GM21576 (cell line): ENCODE results near the gene TFDP2.
"Not testable (repeated sequence)": the region's sequence is repeated elsewhere in the genome, so short reads cannot be mapped to it uniquely, and the experiment has no call there.

ENCODE experiments used
- ATAC-seq: cut with Tn5 transposase; IDR thresholded peaks from one replicate; pipeline ENCODE4 v1.9.1; 2021; ENCODE audit warnings: mild to moderate bottlenecking, moderate library complexity; ENCODE audit not compliant: unreplicated experiment

The TFDP2 gene

DNA sequence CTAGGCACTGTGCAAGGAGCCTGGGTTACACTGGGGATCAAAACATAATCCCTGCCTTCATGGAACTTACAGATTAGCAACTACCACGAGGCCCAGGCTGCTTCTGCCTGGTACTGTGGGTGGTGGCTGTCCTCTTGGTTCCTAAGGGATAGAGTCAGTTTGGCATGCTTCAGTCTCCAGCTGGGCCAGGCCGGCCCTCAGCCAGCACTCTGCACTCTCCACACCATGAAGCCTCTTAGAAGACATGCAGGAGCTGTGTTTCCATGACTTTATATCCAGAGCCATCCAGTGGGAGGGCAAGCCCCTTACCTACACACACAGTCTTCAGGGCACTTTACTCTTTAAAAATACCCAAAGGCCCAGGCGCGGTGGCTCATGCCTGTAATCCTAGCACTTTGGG, 218.5 kb downstream of the TFDP2 start:
- no peak for ATAC-seq

DNA sequence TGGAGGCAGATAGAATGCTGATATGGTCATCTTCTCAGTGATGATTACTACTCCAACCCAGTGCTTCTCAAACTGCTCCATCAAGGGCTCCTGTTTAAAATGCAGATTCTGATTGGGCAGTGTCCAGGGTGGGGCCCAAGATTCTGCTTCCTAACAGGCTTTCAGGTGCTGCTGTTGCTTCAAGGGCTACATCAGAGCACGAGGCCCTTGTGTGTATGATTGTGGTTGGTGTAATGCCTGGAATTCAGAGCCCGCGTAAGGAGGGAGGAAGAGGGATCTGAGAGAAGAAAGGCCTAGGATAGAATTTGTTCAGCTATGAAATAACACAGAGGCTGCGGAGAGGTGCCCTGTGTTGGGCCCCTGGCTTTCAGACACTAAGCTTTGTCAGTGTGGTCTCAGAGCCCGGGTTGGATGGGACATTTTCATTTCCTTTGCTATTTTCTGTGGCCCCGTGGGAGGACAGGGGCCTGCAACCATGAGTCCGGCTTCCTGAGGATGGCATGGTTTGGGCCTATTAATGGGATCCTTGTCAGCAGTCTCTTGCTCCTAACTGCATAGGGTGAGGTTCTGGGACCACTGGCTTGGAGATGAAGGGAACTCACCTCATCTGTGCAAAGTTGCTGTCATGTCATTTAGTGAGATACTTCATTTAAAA, 219.9 kb downstream of the TFDP2 start:
- no peak for ATAC-seq

DNA sequence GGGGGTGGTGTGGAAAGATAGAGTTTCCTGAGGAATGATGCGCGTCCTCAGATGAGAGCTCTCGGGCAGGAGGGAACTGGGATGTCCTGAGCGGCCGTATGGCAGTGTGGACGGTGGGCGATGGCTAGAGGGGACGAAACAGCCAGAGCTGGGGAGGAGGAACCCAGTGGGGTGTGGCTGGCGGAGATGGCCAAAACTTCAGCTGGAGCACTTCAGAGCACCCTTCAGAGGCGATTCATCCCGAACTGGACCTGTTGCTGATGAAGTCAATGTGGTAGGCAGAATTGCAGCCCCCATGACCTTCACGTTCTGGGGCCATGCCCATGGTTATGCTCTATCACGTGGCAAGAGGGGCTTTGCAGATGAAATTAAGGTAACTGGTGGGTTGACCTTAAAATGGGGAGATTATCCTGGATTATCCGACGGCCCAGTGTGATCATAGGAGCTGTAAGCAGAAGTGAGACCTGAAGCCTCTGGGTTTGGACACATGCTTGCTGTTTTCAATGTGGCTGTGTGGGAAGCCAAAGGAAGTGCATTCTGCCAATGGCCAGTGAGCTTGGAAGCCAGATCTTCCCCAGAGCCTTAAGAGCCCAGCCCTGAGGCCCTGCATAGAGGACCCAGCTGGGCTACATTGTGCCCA, 220.6 kb downstream of the TFDP2 start:
- no peak for ATAC-seq

DNA sequence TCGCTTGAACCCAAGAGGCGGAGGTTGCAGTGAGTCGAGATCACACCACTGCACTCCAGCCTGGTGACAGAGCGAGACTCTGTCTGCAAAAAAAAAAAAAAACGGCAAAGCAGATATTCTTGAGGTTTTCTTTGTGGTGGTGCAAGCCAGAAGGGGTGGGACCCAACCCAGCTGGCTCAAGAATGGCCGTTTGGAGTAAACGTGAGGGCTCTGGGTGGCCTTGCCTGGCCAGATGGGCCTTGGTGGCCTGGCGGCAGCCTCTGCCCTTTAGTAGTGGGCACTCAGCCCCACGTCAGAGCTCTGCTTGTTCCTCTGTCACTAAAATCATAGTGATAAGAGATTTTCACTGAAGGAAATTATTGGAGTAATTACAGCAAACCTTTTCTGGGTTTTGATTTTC, 222.4 kb downstream of the TFDP2 start:
- no peak for ATAC-seq

DNA sequence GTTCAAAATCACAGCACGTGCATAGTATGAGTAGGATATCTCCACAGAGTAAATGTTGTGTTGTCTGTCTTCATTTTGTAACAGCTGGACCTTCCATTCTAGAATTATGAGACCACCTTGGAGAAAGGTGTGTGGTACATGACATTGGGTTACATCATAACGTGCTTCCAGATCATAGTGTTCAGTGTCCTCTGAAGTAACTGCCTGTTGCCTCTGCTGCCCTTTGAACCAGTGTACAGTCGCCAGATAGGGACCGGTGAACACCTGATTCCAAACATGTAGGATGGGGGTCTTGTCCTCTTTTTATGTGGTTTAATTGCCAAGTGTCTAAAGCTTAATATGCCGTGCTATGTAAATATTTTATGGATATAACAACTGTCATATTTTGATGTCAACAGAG, 223.7 kb downstream of the TFDP2 start:
- ATAC-seq, result not testable (repeated sequence)

DNA sequence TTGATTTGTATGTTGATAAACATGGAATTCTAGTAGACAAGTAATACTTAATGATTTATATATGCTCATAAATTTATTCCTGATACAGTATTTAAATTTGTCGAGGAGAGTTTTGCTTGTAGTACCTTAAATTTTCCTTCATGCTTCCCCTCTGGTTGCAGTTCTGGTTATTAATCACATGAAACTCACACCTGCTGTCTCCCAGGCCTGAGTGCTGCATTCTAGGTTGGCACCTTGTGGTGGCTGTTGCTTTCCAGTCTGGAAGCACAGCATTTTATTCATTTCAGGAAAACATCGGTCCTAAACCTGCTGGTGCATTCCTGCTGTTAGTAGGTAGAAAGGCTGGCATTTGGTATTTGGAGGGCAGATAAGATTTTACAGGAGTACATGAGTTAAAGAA, 228.0 kb downstream of the TFDP2 start:
- no peak for ATAC-seq

DNA sequence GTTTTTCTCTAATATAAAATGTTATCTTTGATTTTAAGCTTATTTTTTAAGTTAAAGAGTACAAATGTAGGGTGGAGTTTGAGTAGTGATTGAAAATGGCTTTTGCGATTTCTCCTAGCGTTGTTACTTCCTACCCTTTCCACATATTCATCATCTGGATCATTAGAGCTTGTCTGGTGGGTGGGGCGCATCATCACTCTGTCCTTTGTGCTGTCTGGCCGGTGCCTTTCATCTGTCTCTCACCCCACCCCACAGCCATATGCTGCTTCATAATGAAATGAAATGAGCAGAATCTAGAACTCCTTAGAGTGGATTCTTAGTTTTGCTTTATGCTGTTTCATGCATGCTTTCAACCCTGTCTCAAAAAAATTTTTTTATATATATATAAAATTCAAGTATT, 228.6 kb downstream of the TFDP2 start:
- ATAC-seq, result no peak

DNA sequence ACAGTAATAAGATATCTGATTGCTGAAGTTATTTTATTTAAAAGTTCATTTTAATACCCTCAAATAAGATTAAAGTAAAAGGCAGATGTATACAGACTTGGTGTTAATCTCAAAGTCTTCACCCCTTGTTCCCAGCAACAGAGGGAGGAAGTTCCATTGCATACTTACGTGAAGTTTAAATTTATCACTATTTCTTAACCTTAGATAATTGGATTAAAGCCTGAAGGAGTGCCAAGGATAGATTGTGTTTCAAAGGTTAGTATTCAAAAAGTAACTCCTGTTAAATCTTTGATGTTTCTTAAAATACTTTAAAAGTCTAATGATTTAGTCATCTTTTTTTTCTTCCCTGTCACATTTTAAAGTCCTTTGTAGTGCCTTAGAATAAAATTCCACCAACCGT, 233.6 kb downstream of the TFDP2 start:
- no peak for ATAC-seq

DNA sequence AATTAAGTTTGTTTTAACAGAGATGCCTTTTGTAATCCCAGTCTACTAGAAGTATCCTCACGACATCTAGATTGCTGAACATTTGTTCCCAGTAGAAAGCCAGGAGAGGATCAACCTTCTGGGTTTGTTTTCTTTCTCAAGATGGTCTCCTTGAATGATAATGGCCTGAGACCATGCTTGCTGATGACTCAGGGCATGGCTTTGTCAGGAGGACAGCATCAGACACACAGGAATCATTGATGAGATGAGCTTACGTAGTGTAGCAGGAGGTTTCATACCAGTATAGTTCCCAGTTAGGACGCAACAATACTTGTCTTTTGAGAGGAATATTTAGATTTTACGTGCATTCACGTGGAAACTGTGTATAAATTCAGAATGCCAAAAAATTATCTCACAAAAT, 234.3 kb downstream of the TFDP2 start:
- no peak for ATAC-seq

DNA sequence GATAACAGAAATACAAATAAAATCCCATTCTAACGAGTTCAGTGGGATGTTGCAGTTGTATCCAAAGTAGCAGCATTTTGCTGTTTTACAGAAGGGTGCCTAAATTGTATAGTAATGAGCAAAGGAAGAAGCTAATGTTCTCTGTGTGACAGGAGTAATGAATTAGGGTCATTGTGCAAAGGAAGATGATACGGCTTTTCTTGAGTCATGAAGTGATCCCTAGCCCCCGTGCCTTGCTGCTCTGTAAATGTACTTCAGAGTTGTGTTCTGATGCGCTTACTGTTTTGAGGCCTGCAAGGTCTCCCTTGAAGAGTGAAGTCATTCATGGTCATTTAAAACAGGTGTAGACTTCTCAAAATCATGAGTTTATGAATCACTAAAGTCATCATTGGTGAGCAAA, 235.0 kb downstream of the TFDP2 start:
- ATAC-seq, result no peak

DNA sequence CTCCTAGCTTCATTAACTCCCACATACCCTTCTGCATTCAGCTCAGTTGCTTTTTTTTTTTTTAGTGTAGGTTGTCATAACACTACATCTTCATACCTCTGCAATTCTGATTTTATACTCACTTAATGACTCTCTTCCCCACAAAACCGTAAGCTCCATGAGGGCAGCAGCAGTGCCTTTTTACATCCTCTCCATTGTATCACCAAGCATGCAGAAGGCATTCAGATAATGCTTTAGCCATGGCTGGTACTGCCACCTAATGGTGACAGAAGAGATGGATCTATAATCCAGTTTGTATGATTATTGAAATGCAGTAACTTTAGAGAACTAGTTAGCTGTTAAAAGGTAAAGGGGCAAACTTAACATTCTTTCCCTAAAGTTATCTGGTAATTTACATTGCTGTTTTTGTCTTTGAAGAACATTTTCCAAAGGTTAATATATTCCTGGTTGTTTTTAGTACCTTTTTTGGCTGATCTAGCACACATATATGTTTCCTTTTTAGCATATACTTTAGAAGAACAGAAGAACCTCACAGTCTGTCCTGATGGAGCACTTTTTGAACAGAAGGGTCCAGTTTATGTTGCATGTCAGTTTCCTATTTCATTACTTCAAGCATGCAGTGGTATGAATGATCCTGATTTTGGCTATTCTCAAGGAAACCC, 236.1 kb downstream of the TFDP2 start:
- ATAC-seq, result peak; percentile 56

DNA sequence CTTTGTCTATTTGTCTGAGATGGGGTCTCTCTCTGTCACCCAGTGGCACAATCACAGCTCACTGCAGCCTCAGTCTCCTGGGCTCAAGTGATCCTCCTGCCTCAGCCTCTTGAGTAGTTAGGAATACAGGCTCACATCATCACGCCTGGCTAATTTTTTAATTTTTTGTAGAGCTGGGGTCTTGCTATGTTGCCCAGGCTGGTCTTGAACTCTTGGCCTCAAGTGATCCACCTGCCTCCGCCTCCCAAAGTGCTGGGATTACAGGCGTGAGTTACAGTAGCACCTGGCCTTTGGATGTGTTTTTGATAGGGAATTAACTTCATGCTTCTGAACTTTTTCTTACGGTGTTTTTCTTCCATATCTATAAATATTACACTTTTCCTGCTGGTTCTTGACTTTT, 239.4 kb downstream of the TFDP2 start:
- ATAC-seq, result not testable (repeated sequence)

DNA sequence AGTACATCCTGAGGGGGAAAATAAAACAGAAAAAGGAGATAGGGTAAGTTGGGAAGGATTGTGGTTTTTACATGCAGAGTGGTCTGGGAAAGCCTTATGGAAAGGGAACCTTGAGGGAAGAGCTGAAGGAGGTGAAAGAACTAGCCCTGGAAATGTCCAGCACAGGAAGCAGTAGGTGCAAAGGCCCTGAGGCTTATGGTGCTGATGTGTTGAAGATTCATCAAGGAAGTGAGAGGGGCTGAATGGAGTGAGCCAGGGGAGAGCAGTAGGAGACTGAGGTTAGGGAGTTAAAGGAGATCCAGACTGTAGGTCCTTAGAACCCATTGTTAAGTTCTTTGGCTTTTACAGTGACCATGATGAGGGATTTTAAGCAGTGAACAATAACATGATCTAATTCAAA, 239.9 kb downstream of the TFDP2 start:
- no peak for ATAC-seq

DNA sequence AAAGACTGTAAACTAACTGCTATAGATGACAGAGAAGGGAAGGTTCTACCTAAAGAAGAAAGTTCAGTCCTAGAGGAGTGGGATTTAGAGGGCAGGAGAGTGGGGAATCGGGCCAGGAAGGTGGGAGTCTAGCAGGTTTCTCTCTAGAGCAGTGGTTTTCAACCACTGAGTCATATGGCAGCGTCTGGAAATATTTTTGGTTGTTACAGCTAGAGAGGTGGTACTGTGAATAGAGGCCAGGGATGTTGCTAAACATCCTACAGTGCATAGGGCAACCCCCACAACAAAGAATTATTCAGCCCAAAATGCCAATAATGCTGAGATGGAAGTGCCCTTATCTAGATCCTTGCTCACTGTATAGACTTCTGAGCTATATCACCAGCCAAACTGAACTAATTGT, 244.2 kb downstream of the TFDP2 start:
- ATAC-seq, result no peak

DNA sequence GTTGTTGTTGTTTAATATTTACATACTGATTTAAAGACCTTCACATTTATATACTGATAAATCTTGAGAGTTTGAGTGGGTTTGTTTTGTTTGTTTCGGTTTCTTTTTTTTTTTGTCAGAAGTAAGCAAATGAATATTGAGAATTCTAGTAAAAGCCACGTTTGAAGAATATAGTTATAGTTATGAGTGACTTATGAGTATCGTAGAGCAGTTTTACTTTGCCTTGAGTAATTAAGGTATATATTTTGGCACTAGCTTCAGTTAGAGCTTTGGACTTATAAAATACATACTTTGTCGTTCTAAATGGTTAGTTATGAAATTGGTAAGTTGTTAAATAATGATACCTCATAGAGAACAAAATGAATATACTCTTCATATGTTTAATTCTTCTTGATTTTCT, 245.1 kb downstream of the TFDP2 start:
- no peak for ATAC-seq

DNA sequence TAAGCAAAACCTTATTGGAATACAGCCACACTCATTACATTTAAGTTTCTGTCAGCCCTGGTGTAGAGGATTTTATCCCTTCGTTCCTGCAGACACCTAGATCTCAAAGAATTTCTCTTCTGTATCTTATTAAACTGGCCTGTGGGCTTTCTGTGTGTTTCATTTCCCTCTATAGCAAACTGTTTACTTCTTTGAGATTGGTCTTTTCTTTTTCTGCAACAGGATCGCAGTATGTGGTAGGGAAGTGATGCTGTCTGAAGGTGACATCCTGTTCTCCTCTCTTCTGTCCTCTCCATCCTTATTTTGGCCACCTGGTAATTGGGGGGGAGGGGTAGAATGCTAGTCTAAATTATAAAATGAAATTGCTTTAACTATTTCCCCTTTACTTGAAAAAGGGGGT, 247.4 kb downstream of the TFDP2 start:
- peak; percentile 63 for ATAC-seq

DNA sequence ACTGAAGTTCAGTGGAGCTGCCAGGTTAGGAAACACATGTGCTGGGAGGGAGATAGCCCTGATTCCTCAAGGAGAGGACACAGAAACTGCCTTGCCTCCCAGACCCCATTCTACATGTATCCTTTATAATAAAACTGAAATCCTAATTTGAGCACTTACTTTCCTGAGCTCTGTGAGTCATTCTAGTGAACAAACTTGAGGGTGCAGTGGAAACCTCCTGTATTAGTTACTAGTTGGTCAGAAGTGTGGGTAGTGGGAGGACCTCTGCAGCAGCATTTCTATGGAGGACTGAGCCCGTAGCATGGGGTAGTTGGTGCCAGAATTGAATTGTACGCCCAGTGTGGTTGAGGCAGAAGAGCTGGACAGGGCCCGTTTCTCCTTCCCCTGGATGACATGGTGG, 249.0 kb downstream of the TFDP2 start:
- ATAC-seq, result no peak

DNA sequence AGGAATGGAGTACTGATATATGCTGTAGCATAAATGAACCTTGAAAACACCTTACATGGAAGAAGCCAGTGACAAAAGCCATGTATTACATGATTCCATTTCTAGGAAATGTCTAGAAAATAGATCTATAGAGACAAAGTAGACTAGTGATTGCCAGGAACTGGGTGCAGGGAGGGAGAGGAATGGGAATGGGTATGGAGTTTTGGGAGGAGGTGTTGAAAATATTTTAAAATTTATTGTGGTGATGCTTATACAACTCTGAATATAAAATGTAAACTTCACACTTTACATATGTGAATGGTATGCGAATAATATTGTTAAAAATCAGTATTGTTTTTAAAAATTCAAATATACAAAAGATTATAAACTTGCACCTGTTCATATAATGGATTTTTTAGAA, 250.4 kb downstream of the TFDP2 start:
- ATAC-seq, result no peak

DNA sequence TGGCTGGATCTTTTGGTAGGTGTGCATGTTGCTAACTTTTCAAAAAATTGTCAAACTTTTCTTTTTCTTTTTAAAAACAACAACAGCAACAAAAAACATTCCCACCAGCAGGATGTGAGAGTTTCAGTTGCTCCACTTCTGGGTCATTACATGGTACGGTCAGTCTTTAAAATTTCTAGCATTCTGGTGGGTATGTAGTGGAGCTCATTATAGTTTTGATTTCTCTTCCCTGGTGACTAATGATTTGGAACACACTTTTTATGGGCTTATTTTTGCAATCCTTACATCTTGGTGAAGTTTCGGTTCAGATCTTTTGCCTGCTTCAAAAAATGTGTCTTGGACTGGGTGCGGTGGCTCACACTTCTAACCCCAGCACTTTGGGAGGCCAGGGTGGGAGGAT, 253.6 kb downstream of the TFDP2 start:
- no peak for ATAC-seq

DNA sequence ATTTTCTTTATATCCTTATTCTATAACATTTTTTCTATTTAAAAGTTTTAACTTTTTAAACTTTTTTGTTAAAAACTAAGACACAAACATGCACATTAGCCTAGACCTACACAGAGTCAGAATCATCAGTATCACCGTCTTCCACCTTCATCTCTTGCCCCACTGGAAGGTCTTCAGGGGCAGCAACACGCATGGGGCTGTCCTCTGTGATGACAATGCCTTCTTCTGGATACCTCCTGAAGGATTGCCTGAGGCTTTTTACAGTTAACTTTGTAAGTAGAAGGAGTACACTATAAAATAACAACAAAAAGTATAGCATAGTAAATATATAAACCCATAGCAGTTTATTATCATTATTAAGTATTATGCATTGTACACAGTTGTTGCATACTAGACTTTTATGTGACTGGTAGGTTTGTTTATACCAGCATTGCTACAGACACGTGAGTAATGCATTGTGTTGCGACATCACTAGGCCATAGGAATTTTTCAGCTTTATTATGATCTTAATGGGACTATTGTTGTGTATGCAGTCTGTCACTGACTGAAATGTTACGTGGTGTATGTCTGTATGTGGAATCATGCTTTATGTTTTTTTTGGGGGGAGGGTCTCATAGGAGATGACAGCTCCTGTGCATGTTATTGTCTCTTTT, 254.7 kb downstream of the TFDP2 start:
- no peak for ATAC-seq
